Nephron (organoid): ENCODE data around the gene BRD1.

Source experiments
- H3K27ac Mint-ChIP-seq, 3 experiments: 2 replicates each; pipeline ENCODE4 v1.8.0; 2020; ENCODE audit warnings: mixed read lengths in 3 of 3, mild to moderate bottlenecking in 2 of 3, moderate library complexity in 1 of 3
- H3K27me3 Mint-ChIP-seq: 2 replicates; pipeline ENCODE4 v1.8.0; 2021; ENCODE audit warnings: low read depth, mild to moderate bottlenecking, moderate library complexity, mixed read lengths
- H3K36me3 Mint-ChIP-seq: 2 replicates; pipeline ENCODE4 v1.8.0; 2020; ENCODE audit warnings: low read depth, mixed read lengths
- H3K4me1 Mint-ChIP-seq: 2 replicates; pipeline ENCODE4 v1.8.0; 2020; ENCODE audit warnings: mixed read lengths
- H3K4me3 Mint-ChIP-seq, 3 experiments: 2 replicates each; pipeline ENCODE4 v1.8.0; 2020; ENCODE audit warnings: mild to moderate bottlenecking in 3 of 3, mixed read lengths in 3 of 3, moderate library complexity in 2 of 3
- H3K9me3 Mint-ChIP-seq: 2 replicates; pipeline ENCODE4 v1.8.0; 2020; ENCODE audit warnings: mixed read lengths
- CTCF ChIP-seq, 3 experiments: fragments of 200-600 bp; sonication (generic); IDR thresholded peaks; one replicate each; pipeline ENCODE4 v1.5.0; 2021; ENCODE audit warnings: antibody characterized with exemption in 3 of 3; ENCODE audit not compliant: unreplicated experiment in 3 of 3

BRD1 gene

GRCh38 chr22:49735901-49736421, 91.7 kb downstream of the BRD1 start:
- H3K9me3 Mint-ChIP-seq, result peaks cover 22% of the 10 kb centered on the region
- no peak overlapping the region for H3K27ac Mint-ChIP-seq
- no peaks in the 10 kb centered on the region for H3K4me1 Mint-ChIP-seq
- no peaks in the 10 kb centered on the region for H3K36me3 Mint-ChIP-seq
- H3K27me3 Mint-ChIP-seq, result peaks cover 52% of the 10 kb centered on the region
- H3K4me3 Mint-ChIP-seq, result no peak overlapping the region
- no peak for TF ChIP-seq CTCF (IDR thresholded peaks at IDR 0.05; ENCODE audit: unreplicated experiment in 3 of 3)

- no peaks in the 10 kb centered on the region for H3K36me3 Mint-ChIP-seq
- H3K4me3 Mint-ChIP-seq, result no peak overlapping the region
- peaks cover 22% of the 10 kb centered on the region for H3K9me3 Mint-ChIP-seq
- no peak for TF ChIP-seq CTCF (IDR thresholded peaks at IDR 0.05; ENCODE audit: unreplicated experiment in 3 of 3)
- peaks cover 57% of the 10 kb centered on the region for H3K27me3 Mint-ChIP-seq
- H3K4me1 Mint-ChIP-seq, result no peaks in the 10 kb centered on the region
- H3K27ac Mint-ChIP-seq, result no peak overlapping the region
These were observed 92.2 kb downstream of the BRD1 start for GRCh38 chr22:49735411-49735900.

GRCh38 chr22:49734882-49735281, 92.8 kb downstream of the BRD1 start:
- Mint-ChIP-seq H3K36me3 (no peaks in the 10 kb centered on the region), H3K9me3 (peaks cover 20% of the 10 kb centered on the region), H3K4me1 (no peaks in the 10 kb centered on the region), H3K27me3 (peaks cover 61% of the 10 kb centered on the region), H3K27ac (no peak overlapping the region), H3K4me3 (no peak overlapping the region)
- TF ChIP-seq CTCF (IDR thresholded peaks at IDR 0.05; ENCODE audit: unreplicated experiment in 3 of 3), result no peak

- peaks cover 60% of the 10 kb centered on the region for H3K27me3 Mint-ChIP-seq
- H3K4me3 Mint-ChIP-seq, result no peak overlapping the region
- peaks cover 15% of the 10 kb centered on the region for H3K9me3 Mint-ChIP-seq
- H3K4me1 Mint-ChIP-seq, result no peaks in the 10 kb centered on the region
- no peaks in the 10 kb centered on the region for H3K36me3 Mint-ChIP-seq
- TF ChIP-seq CTCF (IDR thresholded peaks at IDR 0.05; ENCODE audit: unreplicated experiment in 3 of 3), result no peak
- no peak overlapping the region for H3K27ac Mint-ChIP-seq
These were observed 93.3 kb downstream of the BRD1 start for GRCh38 chr22:49734390-49734789.

- Mint-ChIP-seq H3K36me3 (no peaks in the 10 kb centered on the region), H3K27ac (no peak overlapping the region), H3K4me3 (no peak overlapping the region), H3K27me3 (peaks cover 62% of the 10 kb centered on the region), H3K4me1 (no peaks in the 10 kb centered on the region), H3K9me3 (peaks cover 11% of the 10 kb centered on the region)
- TF ChIP-seq CTCF (IDR thresholded peaks at IDR 0.05; ENCODE audit: unreplicated experiment in 3 of 3), result no peak
These were observed 94.0 kb downstream of the BRD1 start for GRCh38 chr22:49733631-49734030.

GRCh38 chr22:49730656-49731055, 97.0 kb downstream of the BRD1 start:
- no peak overlapping the region for H3K4me3 Mint-ChIP-seq
- TF ChIP-seq CTCF (IDR thresholded peaks at IDR 0.05; ENCODE audit: unreplicated experiment in 3 of 3), result no peak
- peaks cover 6% of the 10 kb centered on the region for H3K9me3 Mint-ChIP-seq
- H3K27me3 Mint-ChIP-seq, result peaks cover 74% of the 10 kb centered on the region
- no peak overlapping the region for H3K27ac Mint-ChIP-seq
- no peaks in the 10 kb centered on the region for H3K36me3 Mint-ChIP-seq
- no peaks in the 10 kb centered on the region for H3K4me1 Mint-ChIP-seq
